ENCODE measurements around the gene PSRC1. TPM values are rescaled to one million over a fixed set of nuclear protein-coding genes. Genes with fewer than 3 reads are reported as not detected.

The PSRC1 gene
- total RNA-seq, 4 donors from 2014 or later = 1.9 to 18.0 (median 4.4) TPM

DNA sequence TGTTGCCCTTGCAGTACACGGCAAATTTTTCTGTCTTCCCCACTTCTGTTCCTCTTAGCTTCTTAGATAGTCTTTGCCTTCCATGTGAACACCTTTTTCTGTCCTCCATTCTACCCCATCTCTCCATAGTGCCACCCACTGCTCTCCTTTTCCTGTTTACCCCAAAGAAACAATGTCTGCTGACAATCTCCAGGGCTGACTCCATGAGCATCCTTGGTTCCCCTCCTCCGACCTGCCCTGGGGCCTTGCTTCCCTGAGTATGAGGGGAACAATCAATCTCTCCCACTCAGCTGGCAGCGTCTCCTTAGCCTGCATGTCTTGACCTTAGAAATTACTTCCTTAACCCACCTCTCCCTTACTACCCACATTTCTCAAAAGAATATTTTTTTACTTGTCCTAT lies 36.2 kb upstream of the PSRC1 start:
- TF ChIP-seq POLR2AphosphoS5 (IDR thresholded peaks at IDR 0.05) = no peak
- TF ChIP-seq EP300 (IDR thresholded peaks at IDR 0.05; ENCODE audit: low read depth) = no peak
- TF ChIP-seq, protein P1, sequence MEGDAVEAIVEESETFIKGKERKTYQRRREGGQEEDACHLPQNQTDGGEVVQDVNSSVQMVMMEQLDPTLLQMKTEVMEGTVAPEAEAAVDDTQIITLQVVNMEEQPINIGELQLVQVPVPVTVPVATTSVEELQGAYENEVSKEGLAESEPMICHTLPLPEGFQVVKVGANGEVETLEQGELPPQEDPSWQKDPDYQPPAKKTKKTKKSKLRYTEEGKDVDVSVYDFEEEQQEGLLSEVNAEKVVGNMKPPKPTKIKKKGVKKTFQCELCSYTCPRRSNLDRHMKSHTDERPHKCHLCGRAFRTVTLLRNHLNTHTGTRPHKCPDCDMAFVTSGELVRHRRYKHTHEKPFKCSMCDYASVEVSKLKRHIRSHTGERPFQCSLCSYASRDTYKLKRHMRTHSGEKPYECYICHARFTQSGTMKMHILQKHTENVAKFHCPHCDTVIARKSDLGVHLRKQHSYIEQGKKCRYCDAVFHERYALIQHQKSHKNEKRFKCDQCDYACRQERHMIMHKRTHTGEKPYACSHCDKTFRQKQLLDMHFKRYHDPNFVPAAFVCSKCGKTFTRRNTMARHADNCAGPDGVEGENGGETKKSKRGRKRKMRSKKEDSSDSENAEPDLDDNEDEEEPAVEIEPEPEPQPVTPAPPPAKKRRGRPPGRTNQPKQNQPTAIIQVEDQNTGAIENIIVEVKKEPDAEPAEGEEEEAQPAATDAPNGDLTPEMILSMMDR (IDR thresholded peaks at IDR 0.05) = no peak
- TF ChIP-seq POLR2A (IDR thresholded peaks at IDR 0.05) = no peak
- 88 to 100% methylated on average over 1 to 3 of the region's 3 CpGs for WGBS, 2 donors (ENCODE audit: low coverage in 1 of 2)
- in situ Hi-C loops (cut with MboI; ENCODE audit: low pct_ligation_motif_present in 1 of 4, low pct_unique_long_range_greater_than_20kb in 1 of 4, low sequenced_read_pairs in 3 of 4) = no loop called here

DNA sequence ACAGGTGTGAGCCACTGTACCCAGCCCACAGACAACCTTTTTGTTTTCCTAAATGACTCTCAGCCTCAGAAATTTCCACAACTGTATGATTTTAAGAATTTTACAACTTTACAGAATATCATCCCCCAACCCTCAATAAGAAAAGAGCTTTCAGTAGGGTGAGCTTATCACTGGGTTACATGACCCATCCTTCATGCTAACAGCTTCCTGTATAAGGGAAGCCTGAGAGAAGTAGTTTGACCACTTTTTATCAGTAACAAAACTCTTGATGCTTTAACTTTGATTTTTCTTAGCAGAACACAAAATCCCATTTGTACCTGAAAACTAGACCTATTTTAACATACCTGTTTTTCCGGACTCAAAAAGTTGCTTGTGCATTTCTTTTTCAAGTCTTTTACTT lies 33.6 kb upstream of the PSRC1 start:
- peaks cover 0 to 46% (median 17%) of the 10 kb centered on the region in 4 donors for H3K36me3 ChIP-seq
- no peaks in the 10 kb centered on the region for H3K27me3 ChIP-seq
- H3K9me3 ChIP-seq = no peaks in the 10 kb centered on the region
- intact Hi-C loops (cut with DNase I; ENCODE audit: low total_unique reads) (no loop called here), in situ Hi-C loops (cut with MboI; ENCODE audit: low pct_ligation_motif_present in 1 of 4, low pct_unique_long_range_greater_than_20kb in 1 of 4, low sequenced_read_pairs in 3 of 4) (no loop called here)
- no peak for DNase-seq
- 83 to 87% methylated on average over 1 of the region's 1 CpG for WGBS, 2 donors (ENCODE audit: low coverage in 1 of 2)
- H3K4me3 ChIP-seq = no peak overlapping the region
- TF ChIP-seq EP300 (IDR thresholded peaks at IDR 0.05; ENCODE audit: low read depth) (no peak), POLR2AphosphoS5 (IDR thresholded peaks at IDR 0.05) (no peak), POLR2A (IDR thresholded peaks at IDR 0.05) (no peak)
- TF ChIP-seq, protein P1 (IDR thresholded peaks at IDR 0.05) = no peak
- no peaks in the 10 kb centered on the region for H3K4me1 ChIP-seq
- H3K27ac ChIP-seq = no peak overlapping the region

More for the DNA sequence above, 36.2 kb upstream of the PSRC1 start:
- intact Hi-C loops (cut with DNase I; ENCODE audit: low total_unique reads) = no loop called here
- Histone ChIP-seq H3K27me3 (no peaks in the 10 kb centered on the region), H3K36me3 (peaks cover 0 to 51% (median 24%) of the 10 kb centered on the region in 4 donors), H3K9me3 (no peaks in the 10 kb centered on the region), H3K4me1 (no peaks in the 10 kb centered on the region), H3K4me3 (no peak overlapping the region), H3K27ac (no peak overlapping the region)
- no peak for DNase-seq

DNA sequence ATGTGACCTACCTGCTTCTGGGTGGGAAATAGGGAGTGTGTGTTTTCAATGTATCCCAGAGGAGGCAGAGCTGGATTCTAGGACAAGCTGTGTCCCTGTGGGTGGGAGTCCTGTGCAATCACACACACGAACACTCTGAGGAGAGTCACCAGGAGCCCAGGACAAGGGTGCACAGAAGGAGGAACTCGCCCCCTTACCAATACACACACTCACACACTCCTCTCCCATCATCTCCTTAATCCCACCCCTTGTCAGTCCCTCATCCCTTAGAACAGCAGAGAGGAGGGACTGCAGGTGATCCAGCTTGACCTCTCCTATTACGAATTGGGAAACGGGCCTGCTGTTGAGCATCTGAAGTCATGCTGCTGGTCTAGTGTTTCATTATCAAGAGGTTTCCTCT lies 32.3 kb upstream of the PSRC1 start:
- in situ Hi-C loops (cut with MboI; ENCODE audit: low pct_ligation_motif_present in 1 of 4, low pct_unique_long_range_greater_than_20kb in 1 of 4, low sequenced_read_pairs in 3 of 4) (no loop called here), intact Hi-C loops (cut with DNase I; ENCODE audit: low total_unique reads) (no loop called here)
- peaks cover 0 to 37% (median 12%) of the 10 kb centered on the region in 4 donors for H3K36me3 ChIP-seq
- no peak for DNase-seq
- no peak overlapping the region for H3K4me3 ChIP-seq
- no peak for TF ChIP-seq POLR2AphosphoS5 (IDR thresholded peaks at IDR 0.05)
- no peak for TF ChIP-seq EP300 (IDR thresholded peaks at IDR 0.05; ENCODE audit: low read depth)
- TF ChIP-seq, protein P1 (IDR thresholded peaks at IDR 0.05) = no peak
- no peak for TF ChIP-seq POLR2A (IDR thresholded peaks at IDR 0.05)
- no peak overlapping the region for H3K27ac ChIP-seq
- H3K4me1 ChIP-seq = no peaks in the 10 kb centered on the region
- WGBS, 2 donors (ENCODE audit: low coverage in 1 of 2) = 88% methylated on average over 4 of the region's 4 CpGs; no CpG with 5 or more reads in 1 of the 2 donors
- H3K9me3 ChIP-seq = no peaks in the 10 kb centered on the region
- no peaks in the 10 kb centered on the region for H3K27me3 ChIP-seq

DNA sequence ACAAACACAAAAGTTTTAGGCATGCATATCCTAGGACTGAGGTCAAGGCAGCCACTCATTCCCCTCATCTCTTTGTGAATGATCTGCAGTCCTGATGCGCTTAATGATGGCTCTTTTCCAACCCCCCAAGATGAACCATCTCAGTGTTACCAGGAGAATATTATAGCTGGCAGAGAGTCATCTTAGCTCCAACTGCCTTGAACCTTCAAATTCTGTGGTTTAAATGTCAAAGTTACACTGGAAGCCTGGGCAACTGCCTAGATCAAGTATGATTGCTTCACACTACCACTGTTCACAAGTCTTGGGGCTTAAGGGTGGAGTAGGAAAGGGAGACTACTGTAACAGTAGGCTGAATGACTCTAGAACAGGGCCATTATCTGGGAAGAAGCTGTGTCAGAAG lies 31.9 kb upstream of the PSRC1 start:
- no peak for TF ChIP-seq EP300 (IDR thresholded peaks at IDR 0.05; ENCODE audit: low read depth)
- no peak for TF ChIP-seq POLR2A (IDR thresholded peaks at IDR 0.05)
- TF ChIP-seq, protein P1 (IDR thresholded peaks at IDR 0.05) = no peak
- TF ChIP-seq POLR2AphosphoS5 (IDR thresholded peaks at IDR 0.05) = no peak
- H3K36me3 ChIP-seq = peaks cover 0 to 32% (median 10%) of the 10 kb centered on the region in 4 donors
- H3K9me3 ChIP-seq = no peaks in the 10 kb centered on the region
- no peaks in the 10 kb centered on the region for H3K4me1 ChIP-seq
- H3K27ac ChIP-seq = no peak overlapping the region
- in situ Hi-C loops (cut with MboI; ENCODE audit: low pct_ligation_motif_present in 1 of 4, low pct_unique_long_range_greater_than_20kb in 1 of 4, low sequenced_read_pairs in 3 of 4) (no loop called here), intact Hi-C loops (cut with DNase I; ENCODE audit: low total_unique reads) (no loop called here)
- H3K27me3 ChIP-seq = no peaks in the 10 kb centered on the region
- H3K4me3 ChIP-seq = no peak overlapping the region
- no peak for DNase-seq
- WGBS, 2 donors (ENCODE audit: low coverage in 1 of 2) = 97 to 100% methylated on average over 1 of the region's 1 CpG

Data from transverse colon (tissue), 4 donors.